Astrocyte (in vitro differentiated cells and primary cell): ENCODE measurements around the gene SOCS4.

ENCODE experiments used
- CTCF ChIP-seq: IDR thresholded peaks from 2 replicates; pipeline ENCODE4 v1.5.1; 2011; ENCODE audit warnings: low read depth, mild to moderate bottlenecking, inconsistent platforms, low read length, moderate library complexity; ENCODE audit not compliant: insufficient read depth
- EZH2 ChIP-seq: IDR thresholded peaks from 2 replicates; pipeline ENCODE4 v1.6.1; 2012; ENCODE audit warnings: mild to moderate bottlenecking, low read length, inconsistent platforms; ENCODE audit not compliant: insufficient read depth

- no peak for TF ChIP-seq CTCF
- TF ChIP-seq EZH2, result no peak
These were observed 25.4 kb downstream of the SOCS4 start for GRCh38 chr14:55052269-55052930.
